NCI-H2227 treated with DMSO at 0.1 percent for 48 hours (cell line): ENCODE measurements around the gene RNF152.

Experiments used
- DNase-seq: peaks from one replicate; lab custom pipeline; 2025; lab: John Stamatoyannopoulos, UW

RNF152 gene

GRCh38 chr18:61854578-61855448 lies 38.0 kb downstream of the RNF152 start:
- DNase-seq = peak; percentile 76

- DNase-seq = no peak
Observed at GRCh38 chr18:61853855-61854254, 39.0 kb downstream of the RNF152 start.

- no peak for DNase-seq
Observed at GRCh38 chr18:61852496-61852895, 40.3 kb downstream of the RNF152 start.

- DNase-seq = no peak
Observed at GRCh38 chr18:61851940-61852451, 40.8 kb downstream of the RNF152 start.

- DNase-seq = no peak
Observed at GRCh38 chr18:61851279-61851678, 41.5 kb downstream of the RNF152 start.

GRCh38 chr18:61850756-61851155 lies 42.1 kb downstream of the RNF152 start:
- no peak for DNase-seq

- DNase-seq = no peak
Observed at GRCh38 chr18:61847164-61847791, 45.5 kb downstream of the RNF152 start.

- no peak for DNase-seq
Observed at GRCh38 chr18:61845197-61845596, 47.6 kb downstream of the RNF152 start.

GRCh38 chr18:61844726-61845125 lies 48.1 kb downstream of the RNF152 start:
- DNase-seq = no peak

GRCh38 chr18:61842146-61842545 lies 50.7 kb downstream of the RNF152 start:
- no peak for DNase-seq

- no peak for DNase-seq
Observed at GRCh38 chr18:61841706-61842105, 51.1 kb downstream of the RNF152 start.

- DNase-seq = no peak
Observed at GRCh38 chr18:61840324-61840723, 52.5 kb downstream of the RNF152 start.

GRCh38 chr18:61838521-61838920 lies 54.3 kb downstream of the RNF152 start:
- DNase-seq = no peak

GRCh38 chr18:61833978-61834377 lies 58.8 kb downstream of the RNF152 start:
- no peak for DNase-seq

GRCh38 chr18:61833387-61833786 lies 59.4 kb downstream of the RNF152 start:
- no peak for DNase-seq

- DNase-seq = peak; percentile 49
Observed at GRCh38 chr18:61832858-61833257, 59.9 kb downstream of the RNF152 start.

GRCh38 chr18:61831071-61831470 lies 61.7 kb downstream of the RNF152 start:
- peak; percentile 56 for DNase-seq

GRCh38 chr18:61829108-61829507 lies 63.7 kb downstream of the RNF152 start:
- no peak for DNase-seq

- no peak for DNase-seq
Observed at GRCh38 chr18:61827591-61827990, 65.2 kb downstream of the RNF152 start.

- DNase-seq = no peak
Observed at GRCh38 chr18:61825386-61825785, 67.4 kb downstream of the RNF152 start.

GRCh38 chr18:61824733-61825363 lies 68.0 kb downstream of the RNF152 start:
- DNase-seq = no peak

- DNase-seq = no peak
Observed at GRCh38 chr18:61823595-61823994, 69.2 kb downstream of the RNF152 start.

- DNase-seq = no peak
Observed at GRCh38 chr18:61822879-61823278, 69.9 kb downstream of the RNF152 start.
